SK-N-MC (cell line): ENCODE results near the gene TRMT112.
A peak's percentile ranks its signal among the peaks of the same experiment; 100 is the strongest.

ENCODE experiments used
- EZH2 ChIP-seq: fragments of 200-600 bp; sonication (generic); IDR thresholded peaks from one replicate; pipeline ENCODE4 v1.6.1; 2017; ENCODE audit warnings: antibody characterized with exemption
- FOXP2 ChIP-seq: optimal IDR thresholded peaks from 2 replicates; pipeline ENCODE3; 2011; ENCODE audit warnings: mild to moderate bottlenecking, moderate library complexity; ENCODE audit not compliant: insufficient read depth; ENCODE audit errors: extremely low read length, control extremely low read depth
- POLR2AphosphoS5 ChIP-seq: IDR thresholded peaks from 2 replicates; pipeline ENCODE4 v1.6.1; 2012; ENCODE audit warnings: mild to moderate bottlenecking, low read depth, low read length, borderline replicate concordance

- peak; percentile 41; the same call in 1 of the 2 replicates for TF ChIP-seq POLR2AphosphoS5
- no peak for TF ChIP-seq EZH2
- TF ChIP-seq FOXP2, result no peak
These were observed 24.8 kb upstream of the TRMT112 start for GRCh38 chr11:64341851-64342791.
